CD4-positive, alpha-beta T cell treated with Interleukin-15 for 1 hour (primary cell): ENCODE results near the gene ADGRB2.

Experiments
- DNase-seq: peaks from one replicate; pipeline ENCODE4 v3.0.0-alpha.2; 2020

ADGRB2 gene

GRCh38 chr1:31795801-31796621 lies 31.9 kb upstream of the ADGRB2 start:
- DNase-seq: no peak

DNA sequence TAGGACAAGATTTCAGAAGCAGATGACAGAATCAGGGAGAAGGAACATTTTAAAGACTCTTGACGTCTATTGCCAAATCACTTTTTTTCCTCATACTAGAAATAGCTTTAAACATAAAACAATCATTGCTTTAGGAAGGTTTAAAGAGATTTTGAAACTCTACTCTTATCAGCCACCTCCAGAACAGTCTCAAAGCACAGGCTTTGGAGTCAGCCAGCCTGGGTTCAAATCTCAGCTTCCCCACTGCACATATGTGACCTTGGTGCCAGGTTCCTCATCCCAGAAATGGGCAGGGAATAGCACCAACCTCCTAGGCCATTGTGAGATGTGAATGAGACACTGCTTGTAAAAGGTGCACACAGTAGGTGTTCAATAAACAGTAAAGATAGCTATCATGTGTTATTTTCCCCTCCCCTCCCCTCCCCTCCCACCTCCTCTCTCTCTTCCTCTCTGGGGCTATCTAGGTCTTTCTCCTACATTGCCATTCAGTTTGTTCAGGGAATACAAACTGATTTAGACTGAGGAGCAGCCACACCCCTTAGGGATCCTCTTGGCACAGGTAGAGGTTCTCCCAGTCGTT lies 31.0 kb upstream of the ADGRB2 start:
- no peak for DNase-seq

DNA sequence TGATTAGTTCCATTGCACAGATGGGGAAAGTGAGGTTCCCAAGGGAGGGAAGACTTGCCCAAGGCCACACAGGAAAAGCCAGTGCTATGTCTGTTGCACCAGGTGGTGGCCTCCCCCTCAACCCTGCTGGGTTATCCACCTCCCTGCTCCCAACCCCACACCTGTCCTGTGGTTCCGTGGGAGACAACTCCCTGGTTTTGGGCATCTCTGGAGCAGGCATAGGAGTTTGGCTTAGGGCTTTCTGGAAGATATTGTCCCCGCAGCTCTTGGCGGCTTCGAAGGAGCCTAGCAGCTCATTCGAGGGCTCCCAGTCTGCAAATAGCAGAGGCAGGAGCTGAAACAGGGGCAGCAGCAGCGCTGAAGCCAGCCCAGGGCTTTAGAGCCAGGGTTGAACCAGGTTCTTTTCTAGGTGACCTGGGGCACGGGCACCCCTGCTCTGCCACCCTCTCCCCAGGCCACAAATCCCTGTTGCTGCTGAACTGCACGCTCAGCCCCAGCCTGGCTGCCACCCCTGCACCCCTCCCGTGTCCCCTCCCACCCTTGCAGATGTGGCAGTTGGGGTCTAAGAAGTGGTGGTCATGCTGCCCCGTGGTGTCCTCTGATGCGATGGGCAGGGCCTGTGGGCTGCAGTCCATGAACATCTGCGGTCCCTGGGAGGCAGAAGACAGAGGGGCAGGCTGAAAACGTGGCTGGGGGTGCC lies 29.6 kb upstream of the ADGRB2 start:
- no peak for DNase-seq

DNA sequence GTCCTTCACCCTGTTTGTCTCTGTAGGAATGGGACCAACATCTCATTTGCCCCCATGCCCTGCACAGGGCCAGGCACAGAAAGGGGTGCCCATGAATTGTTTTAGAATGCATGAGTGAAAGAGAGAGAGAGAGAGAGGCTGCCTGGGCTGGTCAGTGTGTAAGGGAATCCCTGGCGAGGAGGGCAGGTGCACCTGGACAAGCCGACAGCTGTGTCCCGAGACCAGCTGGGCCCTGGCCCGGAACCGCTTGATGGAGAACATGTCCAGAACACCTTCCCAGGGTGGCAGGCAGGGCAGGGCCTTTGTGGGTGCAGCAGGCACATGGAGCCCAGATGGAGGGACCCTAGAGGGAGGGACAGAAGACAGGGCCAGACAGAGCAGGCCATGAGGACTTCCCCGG lies 28.9 kb upstream of the ADGRB2 start:
- DNase-seq: no peak

DNA sequence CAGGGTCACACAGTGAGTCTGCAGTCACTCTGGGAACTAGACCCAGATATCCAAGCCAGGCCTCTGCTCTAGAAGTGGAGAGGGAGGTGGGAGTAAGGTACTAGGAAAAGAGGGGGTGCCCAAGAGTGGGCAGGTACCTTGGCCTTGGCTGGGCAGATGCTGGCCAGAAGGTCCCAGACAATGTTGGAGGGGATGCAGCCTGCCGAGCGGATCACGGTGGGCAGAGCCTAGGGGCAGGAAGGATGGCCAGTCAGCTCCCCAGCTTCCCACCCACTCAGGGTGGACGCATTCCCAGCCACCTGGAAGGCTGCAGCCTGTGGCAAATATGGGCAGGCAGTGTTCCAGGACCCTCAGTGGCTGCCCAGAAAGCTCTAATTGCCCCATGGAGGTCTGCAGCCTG lies 28.4 kb upstream of the ADGRB2 start:
- no peak for DNase-seq

- no peak for DNase-seq
Measured at GRCh38 chr1:31792116-31792515, 28.0 kb upstream of the ADGRB2 start.

- DNase-seq: no peak
Measured at GRCh38 chr1:31791131-31791858, 27.2 kb upstream of the ADGRB2 start.

GRCh38 chr1:31790641-31791091 lies 26.5 kb upstream of the ADGRB2 start:
- DNase-seq: no peak

- DNase-seq: no peak
Measured at GRCh38 chr1:31790140-31790539, 26.0 kb upstream of the ADGRB2 start.

- peak; percentile 92 for DNase-seq
Measured at GRCh38 chr1:31789259-31790065, 25.3 kb upstream of the ADGRB2 start.

- DNase-seq: no peak
Measured at GRCh38 chr1:31788825-31789256, 24.7 kb upstream of the ADGRB2 start.

- peak; percentile 91 for DNase-seq
Measured at GRCh38 chr1:31788138-31788824, 24.1 kb upstream of the ADGRB2 start.

DNA sequence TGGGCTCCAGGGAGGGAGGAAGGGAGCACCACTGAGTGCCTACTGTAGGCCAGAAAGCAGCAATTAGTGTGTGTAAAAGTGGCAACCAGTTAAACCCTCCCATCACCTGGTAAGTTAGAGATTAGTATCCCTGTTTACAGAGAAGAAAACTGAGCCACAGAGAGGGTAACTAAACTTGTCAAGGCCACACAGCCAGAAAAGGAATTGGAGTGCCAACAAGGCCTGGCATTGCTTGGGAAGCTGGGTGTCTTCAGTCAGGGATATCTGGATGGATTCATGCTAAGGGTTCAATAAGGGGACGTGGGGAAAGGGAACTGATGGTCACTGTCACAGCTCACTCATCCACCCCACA lies 23.6 kb upstream of the ADGRB2 start:
- DNase-seq: no peak

DNA sequence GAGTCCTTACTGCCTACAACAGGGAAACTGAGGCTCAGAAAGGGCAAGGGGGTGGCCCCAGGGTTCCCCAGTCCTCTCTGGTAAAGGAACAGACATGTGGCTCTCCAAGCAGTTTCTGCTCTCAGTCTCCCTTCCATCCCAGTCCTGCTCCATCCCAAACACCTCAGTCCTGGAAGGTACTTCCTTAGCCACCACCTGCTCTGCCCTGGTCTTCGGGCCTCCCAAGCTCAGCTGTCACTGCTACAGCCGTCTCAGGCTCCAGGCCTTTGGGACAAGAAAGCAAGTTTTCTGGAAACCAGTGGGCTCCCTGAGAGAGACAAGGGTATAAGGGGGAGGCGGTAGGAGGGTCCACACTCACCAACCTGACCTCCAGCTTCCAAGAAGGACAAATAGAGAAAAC lies 23.1 kb upstream of the ADGRB2 start:
- no peak for DNase-seq

GRCh38 chr1:31786366-31787060 lies 22.4 kb upstream of the ADGRB2 start:
- DNase-seq: no peak

GRCh38 chr1:31785947-31786290 lies 21.8 kb upstream of the ADGRB2 start:
- no peak for DNase-seq

DNA sequence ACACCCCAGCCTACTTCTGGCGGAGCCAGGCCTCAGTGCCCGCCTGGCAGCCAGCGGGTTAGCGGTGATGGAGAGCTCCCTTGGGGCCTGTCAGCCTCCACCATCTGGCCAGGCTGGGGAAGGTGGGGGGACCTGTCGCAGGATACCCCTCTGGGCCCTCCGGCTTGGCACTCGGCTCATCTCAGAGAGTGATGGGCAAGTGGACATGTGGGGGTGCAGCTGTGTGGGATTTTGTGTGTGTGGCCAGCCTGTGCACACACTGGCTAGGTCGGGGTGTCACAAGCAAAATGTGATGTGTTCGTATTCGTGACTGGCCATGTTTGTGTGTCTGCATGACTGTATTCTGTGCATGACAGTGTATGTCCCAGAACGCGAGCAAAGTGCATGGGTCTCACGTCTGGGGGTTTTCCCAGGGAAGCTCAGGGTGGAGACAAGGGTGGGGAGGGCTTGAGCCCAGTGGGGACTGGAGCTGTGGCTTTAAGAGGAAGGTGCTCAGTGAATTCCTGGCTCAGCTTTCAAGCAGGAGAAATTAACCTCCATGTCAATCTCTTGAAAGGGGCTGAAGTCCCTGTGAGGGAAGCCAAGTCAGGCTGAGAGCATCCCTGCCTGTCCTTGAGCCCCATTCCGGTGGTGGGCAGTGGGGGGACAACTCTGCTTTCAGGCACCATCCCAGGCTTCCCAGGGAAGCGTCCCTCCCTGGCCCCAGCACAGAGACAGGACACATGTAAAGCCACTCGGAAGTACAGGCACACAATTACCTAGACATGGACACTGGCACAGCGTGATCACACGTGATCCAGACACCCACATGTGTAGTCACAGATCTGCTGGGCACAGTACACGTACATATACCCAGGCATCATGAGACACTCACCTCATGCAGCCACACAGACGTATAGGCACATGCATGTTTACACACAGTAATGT lies 21.1 kb upstream of the ADGRB2 start:
- DNase-seq: peak; percentile 55

- DNase-seq: no peak
Measured at GRCh38 chr1:31784356-31785019, 20.3 kb upstream of the ADGRB2 start.

DNA sequence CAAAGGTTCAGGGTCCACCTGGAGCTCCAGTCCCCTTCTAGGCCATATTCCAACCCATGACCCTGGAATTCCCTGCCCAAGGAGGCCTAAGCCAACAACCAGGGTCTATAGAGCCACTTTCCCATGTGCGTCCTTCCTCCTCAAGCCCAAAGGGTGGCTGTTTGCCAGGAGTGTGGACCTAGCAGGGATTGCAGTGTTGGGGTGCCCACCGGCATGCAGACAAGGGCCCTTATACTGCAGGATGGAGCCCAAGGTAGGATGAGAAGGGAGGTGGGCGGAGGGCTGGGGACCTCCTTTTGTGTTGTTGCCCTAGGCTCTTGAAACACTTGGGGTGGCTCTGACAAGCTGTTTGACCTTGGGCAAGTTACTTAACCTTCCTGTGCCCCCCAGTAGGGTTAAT lies 19.7 kb upstream of the ADGRB2 start:
- no peak for DNase-seq
